C4-2B (cell line): Measurements from ENCODE around the gene RIC3.

Source experiments
- ZFX ChIP-seq: fragments of 450-650 bp; IDR thresholded peaks from 2 replicates; pipeline ENCODE4 v1.6.1; 2017
- TF ChIP-seq, protein P1 (sequence below): fragments of 450-650 bp; conservative IDR thresholded peaks from 2 replicates; pipeline ENCODE4 v1.5.1; 2017; ENCODE audit warnings: mild to moderate bottlenecking

GRCh38 chr11:8217926-8218325 is 49.1 kb upstream of the RIC3 start:
- TF ChIP-seq, protein P1, sequence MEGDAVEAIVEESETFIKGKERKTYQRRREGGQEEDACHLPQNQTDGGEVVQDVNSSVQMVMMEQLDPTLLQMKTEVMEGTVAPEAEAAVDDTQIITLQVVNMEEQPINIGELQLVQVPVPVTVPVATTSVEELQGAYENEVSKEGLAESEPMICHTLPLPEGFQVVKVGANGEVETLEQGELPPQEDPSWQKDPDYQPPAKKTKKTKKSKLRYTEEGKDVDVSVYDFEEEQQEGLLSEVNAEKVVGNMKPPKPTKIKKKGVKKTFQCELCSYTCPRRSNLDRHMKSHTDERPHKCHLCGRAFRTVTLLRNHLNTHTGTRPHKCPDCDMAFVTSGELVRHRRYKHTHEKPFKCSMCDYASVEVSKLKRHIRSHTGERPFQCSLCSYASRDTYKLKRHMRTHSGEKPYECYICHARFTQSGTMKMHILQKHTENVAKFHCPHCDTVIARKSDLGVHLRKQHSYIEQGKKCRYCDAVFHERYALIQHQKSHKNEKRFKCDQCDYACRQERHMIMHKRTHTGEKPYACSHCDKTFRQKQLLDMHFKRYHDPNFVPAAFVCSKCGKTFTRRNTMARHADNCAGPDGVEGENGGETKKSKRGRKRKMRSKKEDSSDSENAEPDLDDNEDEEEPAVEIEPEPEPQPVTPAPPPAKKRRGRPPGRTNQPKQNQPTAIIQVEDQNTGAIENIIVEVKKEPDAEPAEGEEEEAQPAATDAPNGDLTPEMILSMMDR, result no peak
- TF ChIP-seq ZFX, result no peak
